Superior temporal gyrus (tissue), 1 donor: Measurements from ENCODE around the gene UNC13C.

Experiments used
- DNase-seq: peaks from one replicate; pipeline ENCODE4 v3.0.0-alpha.2; 2016; ENCODE audit errors: extremely low spot score

UNC13C gene

GRCh38 chr15:54566654-54567053 is 588.4 kb downstream of the UNC13C start:
- DNase-seq, result no peak

- DNase-seq, result no peak
Observed at GRCh38 chr15:54567408-54568035, 589.3 kb downstream of the UNC13C start.

- no peak for DNase-seq
Observed at GRCh38 chr15:54568381-54568780, 590.1 kb downstream of the UNC13C start.

GRCh38 chr15:54571576-54571975 is 593.3 kb downstream of the UNC13C start:
- DNase-seq, result no peak

- no peak for DNase-seq
Observed at GRCh38 chr15:54575586-54575985, 597.3 kb downstream of the UNC13C start.

GRCh38 chr15:54576298-54576935 is 598.2 kb downstream of the UNC13C start:
- no peak for DNase-seq

GRCh38 chr15:54577476-54578250 is 599.4 kb downstream of the UNC13C start:
- no peak for DNase-seq

- DNase-seq, result no peak
Observed at GRCh38 chr15:54579855-54580254, 601.6 kb downstream of the UNC13C start.

GRCh38 chr15:54580643-54581042 is 602.4 kb downstream of the UNC13C start:
- no peak for DNase-seq

- no peak for DNase-seq
Observed at GRCh38 chr15:54582863-54583643, 604.8 kb downstream of the UNC13C start.

- no peak for DNase-seq
Observed at GRCh38 chr15:54585063-54585462, 606.8 kb downstream of the UNC13C start.

GRCh38 chr15:54594115-54594514 is 615.9 kb downstream of the UNC13C start:
- no peak for DNase-seq

GRCh38 chr15:54599386-54599785 is 621.1 kb downstream of the UNC13C start:
- no peak for DNase-seq

GRCh38 chr15:54605043-54605442 is 626.8 kb downstream of the UNC13C start:
- no peak for DNase-seq

- no peak for DNase-seq
Observed at GRCh38 chr15:54605556-54605955, 627.3 kb downstream of the UNC13C start.

- no peak for DNase-seq
Observed at GRCh38 chr15:54608876-54609835, 630.9 kb downstream of the UNC13C start.

GRCh38 chr15:54618120-54618519 is 639.9 kb downstream of the UNC13C start:
- DNase-seq, result no peak

- DNase-seq, result no peak
Observed at GRCh38 chr15:54619180-54619579, 640.9 kb downstream of the UNC13C start.

- no peak for DNase-seq
Observed at GRCh38 chr15:54620916-54621315, 642.7 kb downstream of the UNC13C start.

- no peak for DNase-seq
Observed at GRCh38 chr15:54636147-54636546, 657.9 kb downstream of the UNC13C start.

GRCh38 chr15:54638666-54639065 is 660.4 kb downstream of the UNC13C start:
- DNase-seq, result no peak
